ENCODE results near the gene GFOD1.

The GFOD1 gene

GRCh38 chr6:13409991-13410390 is 77.4 kb downstream of the GFOD1 start:
- TF ChIP-seq CTCF (conservative IDR thresholded peaks at IDR 0.05; ENCODE audit: control insufficient read depth, insufficient read depth, low read depth, low read length): no peak
- no peak for DNase-seq (ENCODE audit: low read depth)
- no peak overlapping the region for H3K4me3 ChIP-seq (ENCODE audit: control insufficient read depth, low read depth, low read length)

GRCh38 chr6:13407709-13408695 is 79.4 kb downstream of the GFOD1 start:
- no peak for TF ChIP-seq CTCF (conservative IDR thresholded peaks at IDR 0.05; ENCODE audit: control insufficient read depth, insufficient read depth, low read depth, low read length)
- H3K4me3 ChIP-seq (ENCODE audit: control insufficient read depth, low read depth, low read length): no peak overlapping the region
- DNase-seq (ENCODE audit: low read depth): peak; percentile 79

GRCh38 chr6:13407368-13407708 is 80.1 kb downstream of the GFOD1 start:
- no peak overlapping the region for H3K4me3 ChIP-seq (ENCODE audit: control insufficient read depth, low read depth, low read length)
- no peak for DNase-seq (ENCODE audit: low read depth)
- TF ChIP-seq CTCF (conservative IDR thresholded peaks at IDR 0.05; ENCODE audit: control insufficient read depth, insufficient read depth, low read depth, low read length): no peak

- DNase-seq (ENCODE audit: low read depth): no peak
- no peak overlapping the region for H3K4me3 ChIP-seq (ENCODE audit: control insufficient read depth, low read depth, low read length)
- TF ChIP-seq CTCF (conservative IDR thresholded peaks at IDR 0.05; ENCODE audit: control insufficient read depth, insufficient read depth, low read depth, low read length): no peak
These were observed 80.6 kb downstream of the GFOD1 start for GRCh38 chr6:13406781-13407180.

- DNase-seq (ENCODE audit: low read depth): no peak
- no peak overlapping the region for H3K4me3 ChIP-seq (ENCODE audit: control insufficient read depth, low read depth, low read length)
- no peak for TF ChIP-seq CTCF (conservative IDR thresholded peaks at IDR 0.05; ENCODE audit: control insufficient read depth, insufficient read depth, low read depth, low read length)
These were observed 81.4 kb downstream of the GFOD1 start for GRCh38 chr6:13405961-13406477.

- H3K4me3 ChIP-seq (ENCODE audit: control insufficient read depth, low read depth, low read length): no peak overlapping the region
- no peak for DNase-seq (ENCODE audit: low read depth)
- TF ChIP-seq CTCF (conservative IDR thresholded peaks at IDR 0.05; ENCODE audit: control insufficient read depth, insufficient read depth, low read depth, low read length): no peak
These were observed 82.5 kb downstream of the GFOD1 start for GRCh38 chr6:13404892-13405254.

Data from fibroblast of mammary gland (primary cell).